ENCODE measurements around the gene USP4.
"Not testable (repeated sequence)": the region's sequence is repeated elsewhere in the genome, so short reads cannot be mapped to it uniquely, and the experiment has no call there.

The USP4 gene

DNA sequence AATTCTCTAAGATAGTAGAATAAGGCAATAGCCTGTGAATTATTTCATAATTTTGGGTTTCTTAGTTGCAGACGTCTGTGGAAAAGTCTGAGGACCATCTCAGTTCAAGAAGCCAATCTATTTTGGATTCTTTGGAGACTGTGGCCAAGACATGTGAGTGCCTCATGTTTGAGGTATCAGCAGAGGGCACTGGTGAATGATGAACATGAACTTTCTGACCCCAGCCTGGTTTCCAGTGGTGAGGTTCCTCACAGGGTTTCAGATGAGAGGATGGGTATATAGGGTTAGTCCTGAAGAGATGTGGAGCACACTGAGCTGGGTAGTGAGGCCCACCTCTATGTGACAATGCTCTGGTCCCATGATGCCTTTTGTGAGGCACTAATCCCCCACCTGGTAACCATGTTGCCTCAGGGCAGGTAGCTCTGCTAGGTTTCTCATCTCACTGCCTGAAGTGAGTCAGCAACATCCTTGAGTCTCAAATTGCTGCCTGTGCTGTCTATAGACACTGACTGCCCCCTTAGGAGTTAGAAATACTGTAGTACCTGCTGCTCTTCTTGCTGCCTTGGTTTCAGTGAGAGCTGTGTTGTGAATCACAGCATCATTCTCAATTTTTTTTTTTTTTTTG is 95.2 kb downstream of the USP4 start:
- peak; percentile 13 for DNase-seq

DNA sequence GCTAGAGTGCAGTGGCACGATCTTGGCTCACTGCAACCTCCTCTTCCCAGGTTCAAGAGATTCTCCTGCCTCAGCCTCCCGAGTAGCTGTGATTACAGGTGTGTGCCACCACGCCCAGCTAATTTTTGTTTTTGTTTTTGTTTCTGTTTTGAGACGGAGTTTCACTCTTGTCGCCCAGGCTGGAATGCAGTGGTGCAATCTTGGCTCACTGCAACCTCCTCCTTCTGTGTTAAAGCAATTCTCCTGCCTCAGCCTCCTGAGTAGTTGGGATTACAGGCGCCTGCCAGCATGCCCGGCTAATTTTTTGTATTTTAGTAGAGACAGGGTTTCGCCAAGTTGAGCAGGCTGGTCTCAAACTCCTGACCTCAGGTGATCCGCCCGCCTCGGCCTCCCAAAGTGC is 99.8 kb downstream of the USP4 start:
- not testable (repeated sequence) for DNase-seq

DNA sequence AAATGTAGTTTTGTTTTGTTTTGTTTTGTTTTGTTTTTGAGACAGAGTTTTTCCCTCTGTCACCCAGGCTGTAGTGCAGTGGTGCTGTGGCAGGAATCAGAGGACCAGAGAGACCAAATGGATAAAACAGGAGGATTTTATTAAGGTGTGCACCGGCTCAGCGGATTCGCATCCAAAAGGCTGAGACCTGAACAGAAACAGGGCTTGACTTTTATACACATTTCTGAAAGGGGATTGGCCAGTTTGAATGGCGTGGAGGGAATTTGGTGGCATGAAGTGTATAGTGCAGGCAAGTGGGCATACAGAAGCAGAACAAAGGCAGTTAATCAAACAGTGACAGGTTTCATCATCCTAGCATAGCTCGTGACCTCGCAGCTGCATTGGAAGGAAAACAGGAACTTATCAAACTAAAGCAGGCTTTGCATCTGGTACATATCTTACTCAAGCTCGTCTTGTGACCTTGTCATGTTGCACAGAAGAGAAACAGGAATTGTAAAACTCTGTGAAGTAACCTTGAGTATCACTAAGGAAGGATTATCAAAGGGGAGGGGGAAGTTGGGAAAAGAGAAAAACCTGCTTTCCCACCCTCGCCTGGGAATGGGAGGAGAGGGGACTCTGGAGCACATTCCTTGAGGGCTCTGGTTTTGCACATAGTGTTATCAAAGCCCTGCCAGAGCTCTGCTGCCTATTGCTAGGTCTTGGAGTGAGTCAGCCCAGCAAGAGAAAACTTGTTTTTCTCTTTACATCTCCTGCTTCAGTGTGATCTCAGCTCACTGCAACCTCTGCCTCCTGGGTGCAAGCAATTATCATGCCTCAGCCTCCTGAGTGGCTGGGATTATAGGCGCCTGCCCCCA is 101.4 kb downstream of the USP4 start:
- peak; percentile 23 for DNase-seq

DNA sequence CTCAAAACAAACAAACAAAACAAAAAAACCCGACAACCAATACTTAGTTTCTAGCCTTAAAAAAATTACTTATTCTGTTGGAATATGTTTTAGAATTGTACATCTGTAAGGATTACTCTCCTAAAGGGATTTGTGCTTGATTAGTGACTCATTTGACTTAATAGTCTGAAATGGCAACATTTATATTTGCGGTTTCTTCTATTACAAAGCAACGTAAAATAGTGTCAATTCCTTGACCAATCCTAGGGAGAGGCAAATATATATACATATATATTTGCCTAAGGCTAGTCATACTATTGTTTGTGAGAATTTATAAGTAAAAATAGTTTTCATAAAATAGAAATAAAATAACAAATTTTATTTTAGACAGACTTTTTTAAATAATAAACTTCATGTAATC is 102.5 kb downstream of the USP4 start:
- no peak for DNase-seq

DNA sequence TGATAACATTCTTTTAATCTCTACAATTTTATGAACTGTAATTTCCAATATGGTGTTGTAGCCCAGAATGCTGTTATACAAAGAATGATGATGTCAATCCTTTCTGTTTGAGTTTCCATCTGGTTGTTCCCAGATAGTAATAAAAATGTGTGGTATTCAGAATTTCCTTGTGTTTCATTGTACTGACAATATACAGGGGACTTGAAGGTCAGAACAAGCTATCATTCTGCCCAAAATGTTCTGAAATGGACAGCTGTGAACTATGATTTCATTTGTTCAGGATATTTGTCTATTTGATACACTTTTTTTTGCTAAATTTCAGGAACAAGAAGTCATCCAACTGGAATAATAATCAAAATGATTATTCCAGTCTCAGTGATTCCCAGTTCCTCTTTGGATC is 103.6 kb downstream of the USP4 start:
- DNase-seq = no peak

DNA sequence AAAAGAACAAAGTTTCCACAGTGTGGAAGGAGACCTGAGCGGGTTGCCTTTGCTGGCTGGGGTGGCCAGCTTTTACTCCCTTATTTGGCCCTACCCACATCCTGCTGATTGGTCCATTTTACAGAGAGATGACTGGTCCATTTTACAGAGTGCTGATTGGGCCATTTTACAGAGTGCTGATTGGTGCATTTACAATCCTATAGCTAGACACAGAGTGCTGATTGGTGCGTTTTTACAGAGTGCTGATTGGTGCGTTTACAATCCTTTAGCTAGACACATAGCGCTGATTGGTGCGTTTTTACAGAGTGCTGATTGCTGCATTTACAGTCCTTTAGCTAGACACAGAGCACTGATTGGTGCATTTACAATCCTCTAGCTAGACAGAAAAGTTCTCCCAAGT is 111.0 kb downstream of the USP4 start:
- DNase-seq = not testable (repeated sequence)

Data from midbrain (tissue), 1 donor.